ENCODE results near the gene LRRC39.

Gene LRRC39

DNA sequence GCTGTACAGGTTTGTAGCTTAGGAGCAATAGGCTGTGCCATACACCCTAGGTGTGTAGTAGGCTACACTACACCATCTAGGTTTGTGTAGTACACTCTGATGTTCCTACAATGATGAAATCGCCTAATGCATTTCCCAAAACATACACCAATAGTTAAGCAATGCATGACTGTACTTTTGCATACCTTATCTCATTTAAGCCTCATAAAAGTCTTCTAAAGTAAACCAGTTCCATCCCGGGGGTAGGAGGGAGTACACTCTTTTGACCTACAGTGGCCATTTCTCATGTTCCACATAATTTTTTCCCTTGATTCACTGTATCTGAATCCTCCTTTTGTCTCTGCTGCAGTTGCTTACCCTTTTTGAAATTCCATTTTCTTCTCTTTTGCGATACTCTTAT, 32.9 kb downstream of the LRRC39 start (continued):
- TF ChIP-seq, protein P1, sequence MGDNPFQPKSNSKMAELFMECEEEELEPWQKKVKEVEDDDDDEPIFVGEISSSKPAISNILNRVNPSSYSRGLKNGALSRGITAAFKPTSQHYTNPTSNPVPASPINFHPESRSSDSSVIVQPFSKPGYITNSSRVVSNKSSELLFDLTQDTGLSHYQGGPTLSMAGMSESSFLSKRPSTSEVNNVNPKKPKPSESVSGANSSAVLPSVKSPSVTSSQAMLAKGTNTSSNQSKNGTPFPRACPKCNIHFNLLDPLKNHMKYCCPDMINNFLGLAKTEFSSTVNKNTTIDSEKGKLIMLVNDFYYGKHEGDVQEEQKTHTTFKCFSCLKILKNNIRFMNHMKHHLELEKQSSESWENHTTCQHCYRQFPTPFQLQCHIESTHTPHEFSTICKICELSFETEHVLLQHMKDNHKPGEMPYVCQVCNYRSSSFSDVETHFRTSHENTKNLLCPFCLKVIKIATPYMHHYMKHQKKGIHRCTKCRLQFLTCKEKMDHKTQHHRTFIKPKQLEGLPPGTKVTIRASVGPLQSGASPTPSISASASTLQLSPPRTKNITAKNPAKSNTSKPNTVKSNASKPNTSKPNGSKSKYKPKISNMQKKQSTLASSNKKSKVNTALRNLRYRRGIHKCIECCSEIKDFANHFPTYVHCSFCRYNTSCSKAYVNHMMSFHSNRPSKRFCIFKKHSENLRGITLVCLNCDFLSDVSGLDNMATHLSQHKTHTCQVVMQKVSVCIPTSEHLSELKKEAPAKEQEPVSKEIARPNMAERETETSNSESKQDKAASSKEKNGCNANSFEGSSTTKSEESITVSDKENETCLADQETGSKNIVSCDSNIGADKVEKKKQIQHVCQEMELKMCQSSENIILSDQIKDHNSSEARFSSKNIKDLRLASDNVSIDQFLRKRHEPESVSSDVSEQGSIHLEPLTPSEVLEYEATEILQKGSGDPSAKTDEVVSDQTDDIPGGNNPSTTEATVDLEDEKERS (tag by site-specific recombination; IDR thresholded peaks at IDR 0.05): no peak
- no peak for TF ChIP-seq MYNN (tag by site-specific recombination; IDR thresholded peaks at IDR 0.05; ENCODE audit: borderline replicate concordance)

DNA sequence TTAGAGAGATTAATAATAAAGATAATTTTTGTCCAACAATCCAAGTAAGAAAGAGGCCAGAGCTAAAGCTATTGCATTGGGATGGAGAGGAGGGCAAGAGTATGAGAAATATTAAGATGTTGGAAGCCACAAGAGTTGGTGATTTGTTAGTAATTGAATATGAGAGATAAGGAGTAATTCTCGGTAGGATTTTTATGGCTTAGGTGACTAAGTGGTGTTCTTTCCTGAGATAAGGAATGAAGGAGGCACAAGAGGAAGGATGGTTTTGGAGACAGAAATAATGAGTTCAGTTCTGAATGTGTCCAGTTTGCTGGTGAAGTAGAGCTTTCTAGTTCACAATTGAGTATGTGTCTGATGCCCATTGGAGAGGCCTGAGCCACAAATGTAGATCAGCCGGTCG, 35.7 kb downstream of the LRRC39 start:
- Histone ChIP-seq H3K36me3 (ENCODE audit: control insufficient read depth in 2 of 2, insufficient read depth in 1 of 2, low read length in 2 of 2) (peaks cover 56 to 97% of the 10 kb centered on the region in 2 experiments), H3K9me3 (ENCODE audit: control insufficient read depth, insufficient read depth, low read depth, low read length) (no peaks in the 10 kb centered on the region), H3K4me3 (ENCODE audit: low read depth, low read length) (no peak overlapping the region), H3K27ac (ENCODE audit: extremely low read depth, low read depth, low read length) (no peak overlapping the region), H3K4me1 (ENCODE audit: control insufficient read depth, insufficient read depth, low read length) (no peaks in the 10 kb centered on the region)
- TF ChIP-seq, protein P2, sequence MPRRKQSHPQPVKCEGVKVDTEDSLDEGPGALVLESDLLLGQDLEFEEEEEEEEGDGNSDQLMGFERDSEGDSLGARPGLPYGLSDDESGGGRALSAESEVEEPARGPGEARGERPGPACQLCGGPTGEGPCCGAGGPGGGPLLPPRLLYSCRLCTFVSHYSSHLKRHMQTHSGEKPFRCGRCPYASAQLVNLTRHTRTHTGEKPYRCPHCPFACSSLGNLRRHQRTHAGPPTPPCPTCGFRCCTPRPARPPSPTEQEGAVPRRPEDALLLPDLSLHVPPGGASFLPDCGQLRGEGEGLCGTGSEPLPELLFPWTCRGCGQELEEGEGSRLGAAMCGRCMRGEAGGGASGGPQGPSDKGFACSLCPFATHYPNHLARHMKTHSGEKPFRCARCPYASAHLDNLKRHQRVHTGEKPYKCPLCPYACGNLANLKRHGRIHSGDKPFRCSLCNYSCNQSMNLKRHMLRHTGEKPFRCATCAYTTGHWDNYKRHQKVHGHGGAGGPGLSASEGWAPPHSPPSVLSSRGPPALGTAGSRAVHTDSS (tag by site-specific recombination; IDR thresholded peaks at IDR 0.05): no peak
- TF ChIP-seq ZXDB (tag by site-specific recombination; IDR thresholded peaks at IDR 0.05): 0 out of 2 replicates have a peak, but pooled peaks have one; percentile 44
- ChIA-PET POLR2A (interaction anchor here (1.8 kb wide), 1 partner anchor 9 kb away, joined by 4 read pairs; the partner anchor contains the start of gene TRMT13), CTCF (interaction anchor here (0.6 kb wide), 1 partner anchor 943 kb away, joined by 3 read pairs; no protein-coding TSS in a partner anchor)

DNA sequence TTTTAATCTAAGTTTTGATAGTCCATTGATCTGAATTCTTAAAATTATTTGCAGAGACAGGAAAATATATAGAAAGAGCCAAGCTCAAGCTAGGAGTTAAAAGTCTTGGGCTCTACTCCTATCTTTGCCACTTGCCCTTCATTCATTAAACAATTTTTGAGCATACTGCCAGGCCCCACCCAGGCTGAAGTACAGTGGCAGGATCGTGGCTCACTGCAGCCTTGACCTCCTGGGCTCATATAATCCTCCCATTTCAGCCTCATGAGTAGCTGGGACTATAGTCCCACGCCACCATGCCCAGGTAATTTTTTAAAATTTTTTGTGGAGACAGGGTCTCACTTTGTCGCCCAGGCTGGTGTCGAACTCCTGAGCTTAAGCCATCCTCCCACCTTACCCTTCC, 36.9 kb downstream of the LRRC39 start:
- Histone ChIP-seq H3K27ac (ENCODE audit: extremely low read depth, low read depth, low read length) (no peak overlapping the region), H3K36me3 (ENCODE audit: control insufficient read depth in 2 of 2, insufficient read depth in 1 of 2, low read length in 2 of 2) (peaks cover 53 to 96% of the 10 kb centered on the region in 2 experiments), H3K9me3 (ENCODE audit: control insufficient read depth, insufficient read depth, low read depth, low read length) (no peaks in the 10 kb centered on the region), H3K4me1 (ENCODE audit: control insufficient read depth, insufficient read depth, low read length) (no peaks in the 10 kb centered on the region), H3K4me3 (ENCODE audit: low read depth, low read length) (no peak overlapping the region)
- TF ChIP-seq ZNF626 (tag by site-specific recombination; IDR thresholded peaks at IDR 0.05) (no peak), ZNF585B (tag by site-specific recombination; IDR thresholded peaks at IDR 0.05) (no peak), ZNF654 (tag by site-specific recombination; IDR thresholded peaks at IDR 0.05; ENCODE audit: low read depth) (no peak), SP7 (tag by site-specific recombination; IDR thresholded peaks at IDR 0.05) (no peak), IKZF3 (tag by site-specific recombination; IDR thresholded peaks at IDR 0.05) (no peak), ZNF777 (tag by site-specific recombination; IDR thresholded peaks at IDR 0.05; ENCODE audit: borderline replicate concordance) (no peak), HOXD13 (CRISPR knock-in tag; IDR thresholded peaks at IDR 0.05; ENCODE audit: borderline replicate concordance) (no peak), ZNF16 (tag by site-specific recombination; IDR thresholded peaks at IDR 0.05; ENCODE audit: low read depth) (no peak), ZNF10 (tag by site-specific recombination; IDR thresholded peaks at IDR 0.05) (no peak), BCL11B (tag by site-specific recombination; IDR thresholded peaks at IDR 0.05; ENCODE audit: low read depth) (no peak)
- TF ChIP-seq, protein P2 (tag by site-specific recombination; IDR thresholded peaks at IDR 0.05): no peak
- POLR2A ChIA-PET: no interaction called here
- CTCF ChIA-PET: no interaction called here

DNA sequence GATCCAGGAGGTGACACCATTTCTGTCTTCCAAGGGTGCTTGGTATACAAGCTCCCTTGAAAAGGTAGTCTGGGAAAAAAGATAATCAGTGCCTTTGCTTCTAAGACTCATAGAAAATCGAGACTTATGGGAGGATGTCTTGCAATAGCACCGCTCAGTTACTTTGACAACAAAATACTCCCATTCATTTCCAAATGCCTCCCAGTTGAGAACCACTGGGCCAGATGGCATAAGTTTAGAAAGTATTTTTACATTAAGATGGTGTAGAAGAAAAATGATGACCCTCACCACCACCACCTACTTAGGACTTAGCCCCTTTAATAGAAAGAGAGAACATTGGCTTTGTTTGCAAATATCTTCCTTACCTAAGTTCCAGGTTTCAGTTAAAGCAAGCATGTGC, 40.5 kb downstream of the LRRC39 start:
- no peak overlapping the region for H3K27ac ChIP-seq (ENCODE audit: extremely low read depth, low read depth, low read length)
- TF ChIP-seq ZNF658 (tag by site-specific recombination; IDR thresholded peaks at IDR 0.05) (no peak), ZNF558 (tag by site-specific recombination; IDR thresholded peaks at IDR 0.05) (peak; percentile 91)
- CTCF ChIA-PET: no interaction called here
- no peak overlapping the region for H3K4me3 ChIP-seq (ENCODE audit: low read depth, low read length)
- POLR2A ChIA-PET: no interaction called here
- H3K36me3 ChIP-seq (ENCODE audit: control insufficient read depth in 2 of 2, insufficient read depth in 1 of 2, low read length in 2 of 2): peaks cover 34 to 68% of the 10 kb centered on the region in 2 experiments
- no peaks in the 10 kb centered on the region for H3K9me3 ChIP-seq (ENCODE audit: control insufficient read depth, insufficient read depth, low read depth, low read length)
- H3K4me1 ChIP-seq (ENCODE audit: control insufficient read depth, insufficient read depth, low read length): 0 out of 2 replicates have a peak, but pooled peaks cover 3% of the 10 kb centered on the region
